Femur (tissue), 1 donor: ENCODE data around the gene HLA-DQA1.
A peak's percentile ranks its signal among the peaks of the same experiment; 100 is the strongest.
"Not testable (repeated sequence)": the region's sequence is repeated elsewhere in the genome, so short reads cannot be mapped to it uniquely, and the experiment has no call there.

ENCODE experiments used
- DNase-seq: peaks from one replicate; pipeline ENCODE4 v3.0.0-alpha.2; 2017

The HLA-DQA1 gene

GRCh38 chr6:32622545-32623401, 14.4 kb upstream of the HLA-DQA1 start:
- no peak for DNase-seq

- no peak for DNase-seq
Measured at GRCh38 chr6:32623693-32624092, 13.5 kb upstream of the HLA-DQA1 start.

- no peak for DNase-seq
Measured at GRCh38 chr6:32624565-32624964, 12.6 kb upstream of the HLA-DQA1 start.

GRCh38 chr6:32625137-32625536, 12.1 kb upstream of the HLA-DQA1 start:
- no peak for DNase-seq

- no peak for DNase-seq
Measured at GRCh38 chr6:32627249-32627648, 10.0 kb upstream of the HLA-DQA1 start.

GRCh38 chr6:32627831-32628230, 9.4 kb upstream of the HLA-DQA1 start:
- DNase-seq, result peak; percentile 33

GRCh38 chr6:32629793-32630192, 7.4 kb upstream of the HLA-DQA1 start:
- DNase-seq, result not testable (repeated sequence)

GRCh38 chr6:32635526-32636123, 1.6 kb upstream of the HLA-DQA1 start:
- DNase-seq, result no peak

- no peak for DNase-seq
Measured at GRCh38 chr6:32637883-32638282, 677 bp downstream of the HLA-DQA1 start.

- no peak for DNase-seq
Measured at GRCh38 chr6:32638532-32639219, 1.5 kb downstream of the HLA-DQA1 start.

- no peak for DNase-seq
Measured at GRCh38 chr6:32639440-32640394, 2.5 kb downstream of the HLA-DQA1 start.

- DNase-seq, result no peak
Measured at GRCh38 chr6:32641122-32641521, 3.9 kb downstream of the HLA-DQA1 start.

- DNase-seq, result not testable (repeated sequence)
Measured at GRCh38 chr6:32641785-32642719, 4.8 kb downstream of the HLA-DQA1 start.

- no peak for DNase-seq
Measured at GRCh38 chr6:32642720-32643106, 5.5 kb downstream of the HLA-DQA1 start.

- no peak for DNase-seq
Measured at GRCh38 chr6:32643904-32644303, 6.7 kb downstream of the HLA-DQA1 start.

GRCh38 chr6:32645047-32645703, 8.0 kb downstream of the HLA-DQA1 start:
- DNase-seq, result no peak

GRCh38 chr6:32655203-32655710, 18.1 kb downstream of the HLA-DQA1 start:
- DNase-seq, result no peak

- not testable (repeated sequence) for DNase-seq
Measured at GRCh38 chr6:32657329-32657728, 20.1 kb downstream of the HLA-DQA1 start.

GRCh38 chr6:32657819-32658218, 20.6 kb downstream of the HLA-DQA1 start:
- not testable (repeated sequence) for DNase-seq

GRCh38 chr6:32658268-32658897, 21.2 kb downstream of the HLA-DQA1 start:
- no peak for DNase-seq
